Endothelial cell of umbilical vein (primary cell): ENCODE data around the gene VIL1. TPM values are rescaled to one million over a fixed set of nuclear protein-coding genes. Genes with fewer than 3 reads are reported as not detected.

ENCODE experiments used
- BruUV-seq: library from RNA; stranded (reverse); fragments of 400-500 nt; replicated peaks from 2 replicates; lab custom pipeline; 2021; lab: Mats Ljungman, UMichigan
- CTCF ChIA-PET: fragments of 300-600, 350-600 bp; sonication (Branson Sonifier 250); formaldehyde crosslinking; loops from one replicate; lab custom pipeline; 2021; ENCODE audit warnings: antibody characterized with exemption, inconsistent platforms; lab: Charles Lee
- POLR2A ChIA-PET: fragments of 300-600, 350-600 bp; sonication (Branson Sonifier 250); formaldehyde crosslinking; loops from one replicate; lab custom pipeline; 2021; ENCODE audit warnings: antibody characterized with exemption, inconsistent platforms; lab: Charles Lee
- DNase-seq: peaks from one replicate; pipeline ENCODE4 v3.0.0-alpha.2; 2011; ENCODE audit warnings: low read depth, low spot score
- FAIRE-seq: peaks from 2 replicates; lab custom pipeline; 2011; peaks lifted over from hg19 to GRCh38; lab: Jason Lieb, UNC
- H2AFZ ChIP-seq: 2 replicates; pipeline ENCODE4 v1.6.0; 2012; ENCODE audit warnings: low read depth, low read length, control low read depth, inconsistent platforms
- H3K27ac ChIP-seq: 2 replicates; pipeline ENCODE4 v1.5.1; 2011; ENCODE audit warnings: low read depth, mild to moderate bottlenecking, control low read depth, low read length, moderate library complexity; ENCODE audit not compliant: insufficient read depth
- H3K27me3 ChIP-seq, 2 experiments: 2 replicates each; pipeline versions ENCODE4 v1.6.0 to v1.6.1; 2011; ENCODE audit warnings: low read length in 2 of 2, mixed read lengths in 1 of 2; ENCODE audit not compliant: control insufficient read depth in 2 of 2, insufficient read depth in 2 of 2
- H3K36me3 ChIP-seq, 2 experiments: 2 replicates in 1 of 2; 3 replicates in 1 of 2; pipeline ENCODE4 v1.5.1; 2011; ENCODE audit warnings: low read length in 2 of 2, mild to moderate bottlenecking in 1 of 2, moderate library complexity in 1 of 2; ENCODE audit not compliant: control insufficient read depth in 2 of 2, insufficient read depth in 2 of 2; ENCODE audit errors: extremely low read depth in 1 of 2
- H3K4me1 ChIP-seq: 3 replicates; pipeline ENCODE4 v1.5.1; 2011; ENCODE audit warnings: mild to moderate bottlenecking, low read length; ENCODE audit not compliant: control insufficient read depth, insufficient read depth; ENCODE audit errors: extremely low read depth
- H3K4me2 ChIP-seq: 2 replicates; pipeline ENCODE4 v1.6.1; 2011; ENCODE audit warnings: low read length, control low read depth, mixed read lengths; ENCODE audit not compliant: insufficient read depth
- H3K4me3 ChIP-seq, 3 experiments: fragments of 200-600 bp in 1 of 3; sonication (generic), shearing (Covaris generic) in 1 of 3; replicated peaks in 1 of 3; 2 replicates each; pipeline ENCODE4 v1.5.1; 2011 to 2016; ENCODE audit warnings: control low read depth in 3 of 3, low read length in 3 of 3, mild to moderate bottlenecking in 2 of 3, inconsistent platforms in 1 of 3, low read depth in 1 of 3, moderate library complexity in 1 of 3; ENCODE audit not compliant: insufficient read depth in 1 of 3
- H3K79me2 ChIP-seq: 2 replicates; pipeline ENCODE4 v1.6.0; 2012; ENCODE audit warnings: low read length, inconsistent platforms; ENCODE audit not compliant: control insufficient read depth, insufficient read depth
- H3K9ac ChIP-seq: replicated peaks from 2 replicates; pipeline ENCODE3; 2011; ENCODE audit warnings: low read length, control low read depth; ENCODE audit not compliant: insufficient read depth; ENCODE audit errors: extremely low read depth
- H3K9me1 ChIP-seq: replicated peaks from 3 replicates; pipeline ENCODE4 v1.6.0; 2011; ENCODE audit warnings: mild to moderate bottlenecking, low read length; ENCODE audit not compliant: control insufficient read depth, insufficient read depth; ENCODE audit errors: extremely low read depth
- H3K9me3 ChIP-seq: replicated peaks from 2 replicates; pipeline ENCODE4 v1.5.1; 2012; ENCODE audit warnings: low read length, inconsistent platforms; ENCODE audit not compliant: control insufficient read depth, insufficient read depth
- H4K20me1 ChIP-seq: replicated peaks from 2 replicates; pipeline ENCODE3; 2011; ENCODE audit warnings: mild to moderate bottlenecking, low read length; ENCODE audit not compliant: control insufficient read depth, insufficient read depth; ENCODE audit errors: extremely low read depth
- EZH2 ChIP-seq: IDR thresholded peaks from 2 replicates; pipeline ENCODE4 v1.6.1; 2012; ENCODE audit warnings: borderline replicate concordance, low read depth, mild to moderate bottlenecking, moderate library complexity, low read length, inconsistent platforms; ENCODE audit not compliant: severe bottlenecking
- FOS ChIP-seq: IDR thresholded peaks from 2 replicates; pipeline ENCODE4 v1.6.1; 2011; ENCODE audit warnings: mild to moderate bottlenecking, low read length, moderate library complexity, borderline replicate concordance; ENCODE audit not compliant: insufficient read depth
- GATA2 ChIP-seq: IDR thresholded peaks from 2 replicates; pipeline ENCODE4 v1.7.0; 2011; ENCODE audit warnings: low read depth, mild to moderate bottlenecking, moderate library complexity, mixed read lengths, low read length; ENCODE audit not compliant: insufficient read length, insufficient read depth
- JUN ChIP-seq: IDR thresholded peaks from 2 replicates; pipeline ENCODE4 v1.6.1; 2011; ENCODE audit warnings: borderline replicate concordance, low read depth; ENCODE audit not compliant: insufficient read length, insufficient read depth
- MYC ChIP-seq: IDR thresholded peaks from one replicate; pipeline ENCODE4 v1.6.1; 2011; ENCODE audit warnings: mild to moderate bottlenecking, low read depth, low read length
- POLR2A ChIP-seq: IDR thresholded peaks from 2 replicates; pipeline ENCODE4 v1.6.1; 2012; ENCODE audit warnings: low read depth, mild to moderate bottlenecking, control low read depth, low read length
- POLR2AphosphoS5 ChIP-seq: IDR thresholded peaks from 2 replicates; pipeline ENCODE4 v1.6.1; 2012; ENCODE audit warnings: low read depth, mild to moderate bottlenecking, control low read depth, low read length, moderate library complexity; ENCODE audit not compliant: insufficient read depth
- dilution Hi-C: fragments of 300-500 bp; cut with MboI; formaldehyde crosslinking; loops from one replicate; pipeline ENCODE4 v1.15.0; 2019; ENCODE audit warnings: low sequenced_read_pairs; ENCODE audit not compliant: extremely low pct_ligation_motif_present
- intact Hi-C: fragments of 100-400 bp; cut with micrococcal nuclease; formaldehyde crosslinking; loops from one replicate; pipeline ENCODE4 v1.10.0; 2022
- polyA plus RNA-seq, 4 experiments: library from polyadenylated mRNA; depleted of rRNA in 3 of 4; stranded (reverse) in 3 of 4; unstranded in 1 of 4; fragments of >200 nt; gene quantifications; 2 replicates each; pipeline versions ENCODE4 v1.2.1 to v1.2.3, GENCODE V29; 2011 to 2012; ENCODE audit warnings: missing spikeins in 1 of 4
- total RNA-seq: library from RNA; stranded (reverse); gene quantifications from 2 replicates; pipeline ENCODE4 v1.2.3, GENCODE V29; 2021
- TF ChIP-seq, protein P1 (sequence below), 2 donors: IDR thresholded peaks; 1 replicate in 1 of 2; 2 replicates in 1 of 2; pipeline ENCODE4 v1.5.1; 2011; ENCODE audit warnings: low read length in 2 of 2, mild to moderate bottlenecking in 2 of 2, moderate library complexity in 2 of 2, control low read depth in 1 of 2, inconsistent platforms in 1 of 2, low read depth in 1 of 2; ENCODE audit not compliant: insufficient read depth in 1 of 2; ENCODE audit errors: extremely low read depth in 1 of 2
- TF ChIP-seq, protein P2 (sequence below): IDR thresholded peaks from 2 replicates; pipeline ENCODE4 v1.6.1; 2011; ENCODE audit not compliant: insufficient read depth, insufficient read length

Gene VIL1
- total and polyA plus RNA-seq, 2 donors (not counting 3 experiments of a cell fraction or from before 2014, with no cell fraction given): not detected

DNA sequence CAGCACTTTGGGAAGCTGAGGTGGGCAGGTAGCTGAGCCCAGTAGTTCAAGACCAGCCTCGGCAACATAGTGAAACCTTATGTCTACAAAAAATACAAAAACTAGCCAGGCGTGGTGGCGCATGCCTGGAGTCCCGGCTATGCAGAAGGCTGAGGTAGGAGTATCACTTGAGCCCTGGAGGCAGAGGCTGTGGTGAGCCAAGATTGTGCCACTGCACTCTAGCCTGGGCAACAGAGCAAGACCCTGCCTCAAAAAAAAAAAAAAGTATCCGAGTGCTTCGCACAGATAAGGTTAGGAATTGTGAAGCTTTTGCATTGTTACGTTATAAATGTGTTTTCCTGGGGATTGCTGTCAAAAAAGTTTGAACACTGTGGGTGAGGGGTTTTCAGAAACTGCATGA is 15.1 kb upstream of the VIL1 start:
- intact Hi-C loops: no loop called here
- CTCF ChIA-PET: interaction anchor here (3.9 kb wide), 1 partner anchor 8 kb away, joined by 14 read pairs; no protein-coding TSS in a partner anchor
- H3K9ac ChIP-seq: no peak overlapping the region

More for the DNA sequence above, 15.1 kb upstream of the VIL1 start:
- no peaks in the 10 kb centered on the region for H3K9me3 ChIP-seq
- H4K20me1 ChIP-seq: no peaks in the 10 kb centered on the region
- FAIRE-seq (no peak), DNase-seq (no peak)
- H3K4me2 ChIP-seq: no peak overlapping the region
- H3K27ac ChIP-seq: no peak overlapping the region
- H3K4me1 ChIP-seq: peaks cover 27% of the 10 kb centered on the region
- H3K36me3 ChIP-seq: peaks cover 0 to 24% of the 10 kb centered on the region in 2 experiments
- H3K4me3 ChIP-seq: no peak overlapping the region
- peaks cover 21% of the 10 kb centered on the region for H3K79me2 ChIP-seq
- no peak overlapping the region for H2AFZ ChIP-seq
- TF ChIP-seq FOS (no peak), POLR2A (no peak), EZH2 (no peak), GATA2 (no peak), MYC (no peak), POLR2AphosphoS5 (no peak), JUN (no peak)
- TF ChIP-seq, protein P1, sequence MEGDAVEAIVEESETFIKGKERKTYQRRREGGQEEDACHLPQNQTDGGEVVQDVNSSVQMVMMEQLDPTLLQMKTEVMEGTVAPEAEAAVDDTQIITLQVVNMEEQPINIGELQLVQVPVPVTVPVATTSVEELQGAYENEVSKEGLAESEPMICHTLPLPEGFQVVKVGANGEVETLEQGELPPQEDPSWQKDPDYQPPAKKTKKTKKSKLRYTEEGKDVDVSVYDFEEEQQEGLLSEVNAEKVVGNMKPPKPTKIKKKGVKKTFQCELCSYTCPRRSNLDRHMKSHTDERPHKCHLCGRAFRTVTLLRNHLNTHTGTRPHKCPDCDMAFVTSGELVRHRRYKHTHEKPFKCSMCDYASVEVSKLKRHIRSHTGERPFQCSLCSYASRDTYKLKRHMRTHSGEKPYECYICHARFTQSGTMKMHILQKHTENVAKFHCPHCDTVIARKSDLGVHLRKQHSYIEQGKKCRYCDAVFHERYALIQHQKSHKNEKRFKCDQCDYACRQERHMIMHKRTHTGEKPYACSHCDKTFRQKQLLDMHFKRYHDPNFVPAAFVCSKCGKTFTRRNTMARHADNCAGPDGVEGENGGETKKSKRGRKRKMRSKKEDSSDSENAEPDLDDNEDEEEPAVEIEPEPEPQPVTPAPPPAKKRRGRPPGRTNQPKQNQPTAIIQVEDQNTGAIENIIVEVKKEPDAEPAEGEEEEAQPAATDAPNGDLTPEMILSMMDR (IDR thresholded peaks at IDR 0.05; ENCODE audit: extremely low read depth in 1 of 2, insufficient read depth in 1 of 2, low read depth in 1 of 2, low read length in 2 of 2): no peak
- TF ChIP-seq, protein P2, sequence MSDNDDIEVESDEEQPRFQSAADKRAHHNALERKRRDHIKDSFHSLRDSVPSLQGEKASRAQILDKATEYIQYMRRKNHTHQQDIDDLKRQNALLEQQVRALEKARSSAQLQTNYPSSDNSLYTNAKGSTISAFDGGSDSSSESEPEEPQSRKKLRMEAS: no peak
- dilution Hi-C loops: no loop called here
- BruUV-seq: no TSS peak
- POLR2A ChIA-PET: no interaction called here
- H3K27me3 ChIP-seq: no peaks in the 10 kb centered on the region
- H3K9me1 ChIP-seq: no peaks in the 10 kb centered on the region
